Stimulated activated CD4-positive, alpha-beta T cell treated with anti-CD3 and anti-CD28 coated beads, TNF-alpha, amount 100 ng/mL, for 48 hours (primary cell): ENCODE data around the gene ROR2.
"Not testable (repeated sequence)": the region's sequence is repeated elsewhere in the genome, so short reads cannot be mapped to it uniquely, and the experiment has no call there.

ENCODE experiments used
- DNase-seq, 3 donors: peaks; one replicate each; pipeline ENCODE4 v3.0.0-alpha.2; 2020; ENCODE audit warnings: low read depth in 3 of 3

Gene ROR2

GRCh38 chr9:91949946-91950664 lies at the start of gene ROR2:
Gene ROR2 (minus strand): TSS chr9:91950228.
- DNase-seq: peak; percentile 10 to 42 (median 33)

GRCh38 chr9:91995000-91995655 lies 45.1 kb upstream of the ROR2 start:
- no peak for DNase-seq

- no peak for DNase-seq
Measured at GRCh38 chr9:91994422-91994821, 44.4 kb upstream of the ROR2 start.

GRCh38 chr9:91992461-91993041 lies 42.5 kb upstream of the ROR2 start:
- DNase-seq: no peak

- no peak for DNase-seq
Measured at GRCh38 chr9:91991721-91992341, 41.8 kb upstream of the ROR2 start.

- no peak for DNase-seq
Measured at GRCh38 chr9:91986248-91986647, 36.2 kb upstream of the ROR2 start.

GRCh38 chr9:91985692-91986091 lies 35.7 kb upstream of the ROR2 start:
- DNase-seq: no peak

GRCh38 chr9:91978740-91979414 lies 28.8 kb upstream of the ROR2 start:
- DNase-seq: no peak

- DNase-seq: not testable (repeated sequence)
Measured at GRCh38 chr9:91975254-91975653, 25.2 kb upstream of the ROR2 start.

GRCh38 chr9:91972711-91973110 lies 22.7 kb upstream of the ROR2 start:
- no peak for DNase-seq

- no peak for DNase-seq
Measured at GRCh38 chr9:91972076-91972626, 22.1 kb upstream of the ROR2 start.

GRCh38 chr9:91967259-91967658 lies 17.2 kb upstream of the ROR2 start:
- no peak for DNase-seq

- no peak for DNase-seq
Measured at GRCh38 chr9:91966503-91966902, 16.5 kb upstream of the ROR2 start.

GRCh38 chr9:91963711-91964240 lies 13.7 kb upstream of the ROR2 start:
- no peak for DNase-seq

- no peak for DNase-seq
Measured at GRCh38 chr9:91960367-91960766, 10.3 kb upstream of the ROR2 start.

GRCh38 chr9:91958174-91958573 lies 8.1 kb upstream of the ROR2 start:
- no peak for DNase-seq

- peak in 1 of 3 donors; percentile 24 for DNase-seq
Measured at GRCh38 chr9:91954841-91955471, 4.9 kb upstream of the ROR2 start.

GRCh38 chr9:91953718-91954117 lies 3.7 kb upstream of the ROR2 start:
- no peak for DNase-seq

- DNase-seq: no peak
Measured at GRCh38 chr9:91951944-91952520, 2.0 kb upstream of the ROR2 start.

- DNase-seq: no peak
Measured at GRCh38 chr9:91949392-91949945, 559 bp downstream of the ROR2 start.
